ENCODE data around the gene KIDINS220. TPM values are rescaled to one million over a fixed set of nuclear protein-coding genes. Genes with fewer than 3 reads are reported as not detected.

The KIDINS220 gene
- total and polyA plus RNA-seq, 4 donors = 132 to 280 (median 167) TPM

- peaks cover 3% of the 10 kb centered on the region for H3K36me3 ChIP-seq (ENCODE audit: control insufficient read depth, insufficient read depth, low read length)
Observed at GRCh38 chr2:8856176-8856575, 18.8 kb upstream of the KIDINS220 start.

GRCh38 chr2:8855010-8855409 is 17.6 kb upstream of the KIDINS220 start:
- H3K9me3 ChIP-seq (ENCODE audit: control insufficient read depth, insufficient read depth, low read length) = no peaks in the 10 kb centered on the region
- peak in 1 of 6 donors; percentile 7 for DNase-seq (ENCODE audit: low read depth in 4 of 6, low spot score in 6 of 6)
- H3K4me1 ChIP-seq (ENCODE audit: control insufficient read depth, insufficient read depth, low read length) = no peaks in the 10 kb centered on the region
- no peak overlapping the region for H3K27ac ChIP-seq (ENCODE audit: low read depth, low read length)
- H3K4me3 ChIP-seq (ENCODE audit: low read depth, low read length) = no peak overlapping the region
- 64% methylated on average over 3 of the region's 3 CpGs for WGBS (ENCODE audit: insufficient coverage)
- no peaks in the 10 kb centered on the region for H3K27me3 ChIP-seq (ENCODE audit: control insufficient read depth, insufficient read depth, low read length)
- peaks cover 3% of the 10 kb centered on the region for H3K36me3 ChIP-seq (ENCODE audit: control insufficient read depth, insufficient read depth, low read length)

More at GRCh38 chr2:8856176-8856575, 18.8 kb upstream of the KIDINS220 start:
- Histone ChIP-seq H3K27ac (ENCODE audit: low read depth, low read length) (no peak overlapping the region), H3K4me1 (ENCODE audit: control insufficient read depth, insufficient read depth, low read length) (no peaks in the 10 kb centered on the region), H3K9me3 (ENCODE audit: control insufficient read depth, insufficient read depth, low read length) (no peaks in the 10 kb centered on the region), H3K4me3 (ENCODE audit: low read depth, low read length) (no peak overlapping the region), H3K27me3 (ENCODE audit: control insufficient read depth, insufficient read depth, low read length) (no peaks in the 10 kb centered on the region)
- 89% methylated on average over 2 of the region's 2 CpGs for WGBS (ENCODE audit: insufficient coverage)
- no peak for DNase-seq (ENCODE audit: low read depth in 4 of 6, low spot score in 6 of 6)

GRCh38 chr2:8853426-8853825 is 16.0 kb upstream of the KIDINS220 start:
- WGBS (ENCODE audit: insufficient coverage) = no CpG with 5 or more reads among the region's 4 CpGs
- H3K9me3 ChIP-seq (ENCODE audit: control insufficient read depth, insufficient read depth, low read length) = no peaks in the 10 kb centered on the region
- no peaks in the 10 kb centered on the region for H3K4me1 ChIP-seq (ENCODE audit: control insufficient read depth, insufficient read depth, low read length)

GRCh38 chr2:8851811-8852560 is 14.6 kb upstream of the KIDINS220 start:
- WGBS (ENCODE audit: insufficient coverage) = 50% methylated on average over 5 of the region's 10 CpGs
- H3K27me3 ChIP-seq (ENCODE audit: control insufficient read depth, insufficient read depth, low read length) = no peaks in the 10 kb centered on the region
- H3K36me3 ChIP-seq (ENCODE audit: control insufficient read depth, insufficient read depth, low read length) = no peaks in the 10 kb centered on the region
- H3K9me3 ChIP-seq (ENCODE audit: control insufficient read depth, insufficient read depth, low read length) = no peaks in the 10 kb centered on the region
- DNase-seq (ENCODE audit: low read depth in 4 of 6, low spot score in 6 of 6) = no peak
- H3K27ac ChIP-seq (ENCODE audit: low read depth, low read length) = no peak overlapping the region
- H3K4me1 ChIP-seq (ENCODE audit: control insufficient read depth, insufficient read depth, low read length) = no peaks in the 10 kb centered on the region
- H3K4me3 ChIP-seq (ENCODE audit: low read depth, low read length) = no peak overlapping the region

More at GRCh38 chr2:8853426-8853825, 16.0 kb upstream of the KIDINS220 start:
- DNase-seq (ENCODE audit: low read depth in 4 of 6, low spot score in 6 of 6) = no peak
- Histone ChIP-seq H3K27ac (ENCODE audit: low read depth, low read length) (no peak overlapping the region), H3K27me3 (ENCODE audit: control insufficient read depth, insufficient read depth, low read length) (no peaks in the 10 kb centered on the region), H3K36me3 (ENCODE audit: control insufficient read depth, insufficient read depth, low read length) (peaks cover 3% of the 10 kb centered on the region), H3K4me3 (ENCODE audit: low read depth, low read length) (no peak overlapping the region)

- H3K36me3 ChIP-seq (ENCODE audit: control insufficient read depth, insufficient read depth, low read length) = no peaks in the 10 kb centered on the region
- no peaks in the 10 kb centered on the region for H3K27me3 ChIP-seq (ENCODE audit: control insufficient read depth, insufficient read depth, low read length)
- H3K9me3 ChIP-seq (ENCODE audit: control insufficient read depth, insufficient read depth, low read length) = no peaks in the 10 kb centered on the region
- no peaks in the 10 kb centered on the region for H3K4me1 ChIP-seq (ENCODE audit: control insufficient read depth, insufficient read depth, low read length)
- WGBS (ENCODE audit: insufficient coverage) = 78% methylated on average over 8 of the region's 8 CpGs
- no peak overlapping the region for H3K4me3 ChIP-seq (ENCODE audit: low read depth, low read length)
- DNase-seq (ENCODE audit: low read depth in 4 of 6, low spot score in 6 of 6) = peak in 2 of 6 donors; percentile 8 to 21
- no peak overlapping the region for H3K27ac ChIP-seq (ENCODE audit: low read depth, low read length)
Observed at GRCh38 chr2:8850845-8851487, 13.6 kb upstream of the KIDINS220 start.

GRCh38 chr2:8849327-8849726 is 11.9 kb upstream of the KIDINS220 start:
- H3K27me3 ChIP-seq (ENCODE audit: control insufficient read depth, insufficient read depth, low read length) = no peaks in the 10 kb centered on the region

GRCh38 chr2:8848328-8849100 is 11.1 kb upstream of the KIDINS220 start:
- WGBS (ENCODE audit: insufficient coverage) = no CpG with 5 or more reads among the region's 7 CpGs
- DNase-seq (ENCODE audit: low read depth in 4 of 6, low spot score in 6 of 6) = no peak

More at GRCh38 chr2:8849327-8849726, 11.9 kb upstream of the KIDINS220 start:
- WGBS (ENCODE audit: insufficient coverage) = 70% methylated on average over 4 of the region's 4 CpGs
- H3K27ac ChIP-seq (ENCODE audit: low read depth, low read length) = no peak overlapping the region
- no peaks in the 10 kb centered on the region for H3K4me1 ChIP-seq (ENCODE audit: control insufficient read depth, insufficient read depth, low read length)
- no peak overlapping the region for H3K4me3 ChIP-seq (ENCODE audit: low read depth, low read length)
- no peaks in the 10 kb centered on the region for H3K9me3 ChIP-seq (ENCODE audit: control insufficient read depth, insufficient read depth, low read length)
- DNase-seq (ENCODE audit: low read depth in 4 of 6, low spot score in 6 of 6) = no peak
- H3K36me3 ChIP-seq (ENCODE audit: control insufficient read depth, insufficient read depth, low read length) = no peaks in the 10 kb centered on the region

GRCh38 chr2:8847400-8847799 is 10.0 kb upstream of the KIDINS220 start:
- Histone ChIP-seq H3K4me1 (ENCODE audit: control insufficient read depth, insufficient read depth, low read length) (no peaks in the 10 kb centered on the region), H3K27me3 (ENCODE audit: control insufficient read depth, insufficient read depth, low read length) (no peaks in the 10 kb centered on the region), H3K9me3 (ENCODE audit: control insufficient read depth, insufficient read depth, low read length) (no peaks in the 10 kb centered on the region), H3K27ac (ENCODE audit: low read depth, low read length) (no peak overlapping the region), H3K4me3 (ENCODE audit: low read depth, low read length) (no peak overlapping the region), H3K36me3 (ENCODE audit: control insufficient read depth, insufficient read depth, low read length) (no peaks in the 10 kb centered on the region)
- DNase-seq (ENCODE audit: low read depth in 4 of 6, low spot score in 6 of 6) = no peak
- 73% methylated on average over 2 of the region's 6 CpGs for WGBS (ENCODE audit: insufficient coverage)

More at GRCh38 chr2:8848328-8849100, 11.1 kb upstream of the KIDINS220 start:
- Histone ChIP-seq H3K4me3 (ENCODE audit: low read depth, low read length) (no peak overlapping the region), H3K9me3 (ENCODE audit: control insufficient read depth, insufficient read depth, low read length) (no peaks in the 10 kb centered on the region), H3K27me3 (ENCODE audit: control insufficient read depth, insufficient read depth, low read length) (no peaks in the 10 kb centered on the region), H3K36me3 (ENCODE audit: control insufficient read depth, insufficient read depth, low read length) (no peaks in the 10 kb centered on the region), H3K4me1 (ENCODE audit: control insufficient read depth, insufficient read depth, low read length) (no peaks in the 10 kb centered on the region), H3K27ac (ENCODE audit: low read depth, low read length) (no peak overlapping the region)

- WGBS (ENCODE audit: insufficient coverage) = 81% methylated on average over 4 of the region's 4 CpGs
- Histone ChIP-seq H3K9me3 (ENCODE audit: control insufficient read depth, insufficient read depth, low read length) (no peaks in the 10 kb centered on the region), H3K27me3 (ENCODE audit: control insufficient read depth, insufficient read depth, low read length) (no peaks in the 10 kb centered on the region)
Observed at GRCh38 chr2:8841932-8842331, 4.5 kb upstream of the KIDINS220 start.

More at GRCh38 chr2:8841932-8842331, 4.5 kb upstream of the KIDINS220 start:
- Histone ChIP-seq H3K36me3 (ENCODE audit: control insufficient read depth, insufficient read depth, low read length) (no peaks in the 10 kb centered on the region), H3K27ac (ENCODE audit: low read depth, low read length) (no peak overlapping the region), H3K4me1 (ENCODE audit: control insufficient read depth, insufficient read depth, low read length) (peaks cover 4% of the 10 kb centered on the region), H3K4me3 (ENCODE audit: low read depth, low read length) (no peak overlapping the region)
- DNase-seq (ENCODE audit: low read depth in 4 of 6, low spot score in 6 of 6) = no peak
